HEK293 (cell line): Measurements from ENCODE around the gene KIF11.

Experiments
- ATF2 ChIP-seq: fragments of 450-650 bp; formaldehyde crosslinking; IDR thresholded peaks from 2 replicates; pipeline ENCODE4 v1.5.1; 2016; ENCODE audit warnings: missing biosample characterization, missing genetic modification characterization, low read depth
- ELK4 ChIP-seq: IDR thresholded peaks from 2 replicates; pipeline ENCODE4 v1.6.1; 2011; ENCODE audit warnings: mild to moderate bottlenecking, low read depth, low read length, borderline replicate concordance
- HIC1 ChIP-seq: fragments of 450-650 bp; formaldehyde crosslinking; IDR thresholded peaks from 2 replicates; pipeline ENCODE4 v1.5.1; 2016; ENCODE audit warnings: missing biosample characterization, missing genetic modification characterization
- TRIM28 ChIP-seq: IDR thresholded peaks from 2 replicates; pipeline ENCODE4 v1.6.1; 2011; ENCODE audit warnings: low read length, control low read depth, borderline replicate concordance
- ZBTB26 ChIP-seq: fragments of 450-650 bp; formaldehyde crosslinking; optimal IDR thresholded peaks from 2 replicates; pipeline ENCODE3; 2016; ENCODE audit warnings: missing biosample characterization, mild to moderate bottlenecking, missing genetic modification characterization
- ZNF138 ChIP-seq: fragments of 450-650 bp; formaldehyde crosslinking; IDR thresholded peaks from 2 replicates; pipeline ENCODE4 v1.5.1; 2016; ENCODE audit warnings: missing biosample characterization, missing genetic modification characterization, borderline replicate concordance
- ZNF157 ChIP-seq: fragments of 450-650 bp; formaldehyde crosslinking; IDR thresholded peaks from 2 replicates; pipeline ENCODE4 v1.5.1; 2016; ENCODE audit warnings: missing biosample characterization, missing genetic modification characterization
- ZNF169 ChIP-seq: fragments of 450-650 bp; formaldehyde crosslinking; IDR thresholded peaks from 2 replicates; pipeline ENCODE4 v1.5.1; 2016; ENCODE audit warnings: missing biosample characterization, missing genetic modification characterization
- ZNF174 ChIP-seq: fragments of 450-650 bp; formaldehyde crosslinking; IDR thresholded peaks from 2 replicates; pipeline ENCODE4 v1.5.0; 2017; ENCODE audit warnings: missing biosample characterization, mild to moderate bottlenecking, missing genetic modification characterization
- ZNF184 ChIP-seq: fragments of 450-650 bp; IDR thresholded peaks from 2 replicates; pipeline ENCODE4 v1.5.1; 2018; ENCODE audit warnings: missing biosample characterization, mild to moderate bottlenecking, missing genetic modification characterization
- ZNF280D ChIP-seq: fragments of 450-650 bp; formaldehyde crosslinking; IDR thresholded peaks from 2 replicates; pipeline ENCODE4 v1.5.1; 2016; ENCODE audit warnings: missing biosample characterization, missing genetic modification characterization
- ZNF433 ChIP-seq: fragments of 450-650 bp; formaldehyde crosslinking; IDR thresholded peaks from 2 replicates; pipeline ENCODE4 v1.5.1; 2016; ENCODE audit warnings: missing biosample characterization, missing genetic modification characterization, low read depth
- ZNF473 ChIP-seq: fragments of 450-650 bp; formaldehyde crosslinking; IDR thresholded peaks from 2 replicates; pipeline ENCODE4 v1.5.1; 2017; ENCODE audit warnings: missing biosample characterization, missing genetic modification characterization
- ZNF549 ChIP-seq: fragments of 450-650 bp; IDR thresholded peaks from 2 replicates; pipeline ENCODE4 v1.5.1; 2018; ENCODE audit warnings: missing biosample characterization, missing genetic modification characterization, mild to moderate bottlenecking, inconsistent platforms, moderate library complexity
- ZNF610 ChIP-seq: fragments of 450-650 bp; formaldehyde crosslinking; IDR thresholded peaks from 2 replicates; pipeline ENCODE4 v1.5.1; 2016; ENCODE audit warnings: missing biosample characterization, missing genetic modification characterization, borderline replicate concordance
- ZNF660 ChIP-seq: fragments of 450-650 bp; IDR thresholded peaks from 2 replicates; pipeline ENCODE4 v1.5.1; 2018; ENCODE audit warnings: missing biosample characterization, mild to moderate bottlenecking, missing genetic modification characterization
- ZNF701 ChIP-seq: fragments of 450-650 bp; formaldehyde crosslinking; IDR thresholded peaks from 2 replicates; pipeline ENCODE4 v1.5.1; 2016; ENCODE audit warnings: missing biosample characterization, missing genetic modification characterization
- ZNF776 ChIP-seq: fragments of 450-650 bp; formaldehyde crosslinking; IDR thresholded peaks from 2 replicates; pipeline ENCODE4 v1.5.0; 2017; ENCODE audit warnings: missing biosample characterization, missing genetic modification characterization, borderline replicate concordance
- ZNF785 ChIP-seq: fragments of 450-650 bp; formaldehyde crosslinking; IDR thresholded peaks from 2 replicates; pipeline ENCODE4 v1.5.1; 2016; ENCODE audit warnings: missing biosample characterization, missing genetic modification characterization

KIF11 gene

GRCh38 chr10:92567952-92568600, 24.9 kb upstream of the KIF11 start (continued):
- TF ChIP-seq ZNF701 (tag by site-specific recombination) = no peak
- TF ChIP-seq ZNF184 (tag by site-specific recombination) = peak; percentile 47; the same call in 1 of the 2 replicates
- no peak for TF ChIP-seq ATF2 (tag by site-specific recombination)
- TF ChIP-seq ZNF610 (tag by site-specific recombination) = no peak
- TF ChIP-seq ZNF776 = no peak
- no peak for TF ChIP-seq ZNF280D (tag by site-specific recombination)
- no peak for TF ChIP-seq ZNF433 (tag by site-specific recombination)
- no peak for TF ChIP-seq ELK4
- no peak for TF ChIP-seq ZNF785 (tag by site-specific recombination)
- TF ChIP-seq HIC1 (tag by site-specific recombination) = no peak
- TF ChIP-seq ZNF473 (tag by site-specific recombination) = no peak
- no peak for TF ChIP-seq ZNF169 (tag by site-specific recombination)
- no peak for TF ChIP-seq ZNF157 (tag by site-specific recombination)
- no peak for TF ChIP-seq ZNF174 (tag by site-specific recombination)
- 0 out of 2 replicates have a peak, but pooled peaks have one; percentile 30 for TF ChIP-seq ZNF660 (tag by site-specific recombination)
- no peak for TF ChIP-seq ZNF138 (tag by site-specific recombination)
- TF ChIP-seq ZNF549 = no peak
- 0 out of 2 replicates have a peak, but pooled peaks have one; percentile 37 for TF ChIP-seq TRIM28
- no peak for TF ChIP-seq ZBTB26
